ENCODE data around the gene SND1.

The SND1 gene

GRCh38 chr7:127874951-127875608, 223.1 kb downstream of the SND1 start:
- ATAC-seq = no peak

DNA sequence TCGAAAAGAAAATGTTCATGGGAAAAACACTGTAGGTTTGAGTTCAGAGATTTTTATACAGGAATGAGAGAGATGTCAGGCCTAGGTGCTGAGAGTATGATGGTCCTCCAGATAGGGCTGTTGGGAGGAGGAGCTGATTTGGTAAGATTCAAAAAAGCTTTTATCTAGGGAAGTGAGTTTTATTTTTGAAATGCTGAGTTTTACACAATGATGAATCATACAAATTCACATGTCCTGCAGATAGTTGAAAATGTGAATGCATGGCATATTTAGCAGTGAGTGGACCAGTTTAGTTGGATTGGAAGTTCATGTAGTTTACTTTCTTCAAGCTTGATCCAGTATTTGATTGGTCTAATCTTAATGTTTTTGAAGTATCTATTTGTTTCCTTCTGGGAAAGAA, 224.4 kb downstream of the SND1 start:
- no peak for ATAC-seq

- ATAC-seq = no peak
These were observed 226.0 kb downstream of the SND1 start for GRCh38 chr7:127877951-127878350.

GRCh38 chr7:127878791-127879190, 226.8 kb downstream of the SND1 start:
- no peak for ATAC-seq

GRCh38 chr7:127879436-127879835, 227.4 kb downstream of the SND1 start:
- ATAC-seq = no peak

DNA sequence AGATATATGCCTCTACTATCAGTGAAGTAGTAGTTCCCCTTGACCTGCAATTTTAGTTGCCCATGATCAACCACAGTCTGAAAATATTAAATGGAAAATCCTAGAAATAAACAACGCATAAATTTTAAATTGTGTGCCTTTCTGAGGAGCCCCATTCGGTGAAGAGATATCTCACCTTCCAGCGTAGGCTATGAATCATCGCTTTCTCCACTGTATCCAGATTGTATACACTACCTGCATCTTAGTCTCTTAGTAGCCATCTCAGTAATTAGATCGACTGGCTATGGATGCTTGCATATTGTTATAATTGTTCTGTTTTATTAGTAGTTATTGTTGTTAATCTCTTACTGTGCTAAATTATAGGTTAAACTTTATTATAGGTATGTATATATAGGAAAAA, 227.9 kb downstream of the SND1 start:
- ATAC-seq = no peak

GRCh38 chr7:127880454-127880853, 228.5 kb downstream of the SND1 start:
- no peak for ATAC-seq

GRCh38 chr7:127881564-127881963, 229.6 kb downstream of the SND1 start:
- no peak for ATAC-seq

DNA sequence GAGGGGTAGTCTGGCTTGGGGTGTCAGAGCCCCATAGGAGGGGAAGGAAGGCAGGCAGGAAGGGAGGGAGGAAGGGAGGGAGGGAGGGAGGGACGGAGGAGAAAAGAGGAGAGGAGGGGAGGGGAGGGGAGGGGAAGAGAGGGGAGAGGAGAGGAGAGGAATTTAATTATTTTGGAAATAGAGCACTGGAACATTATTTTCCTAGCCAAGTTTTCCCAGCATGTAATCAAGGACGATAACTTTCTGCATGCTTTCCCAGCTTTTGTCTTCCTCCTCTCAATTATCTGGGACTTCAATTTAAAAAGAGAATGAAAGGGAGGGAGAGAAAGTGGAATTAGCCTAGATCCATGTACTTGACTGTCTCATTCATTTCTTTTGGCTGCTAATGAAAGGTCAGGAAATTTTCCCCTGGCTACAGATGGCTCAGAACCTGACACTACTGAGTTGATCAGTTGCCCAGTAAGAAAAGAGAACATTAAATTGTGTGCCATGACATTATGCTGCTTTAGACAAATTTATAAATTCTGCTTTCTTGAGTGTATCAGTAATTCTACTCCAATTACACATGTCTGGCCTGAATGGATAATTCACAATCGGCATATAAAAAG, 230.4 kb downstream of the SND1 start:
- no peak for ATAC-seq

DNA sequence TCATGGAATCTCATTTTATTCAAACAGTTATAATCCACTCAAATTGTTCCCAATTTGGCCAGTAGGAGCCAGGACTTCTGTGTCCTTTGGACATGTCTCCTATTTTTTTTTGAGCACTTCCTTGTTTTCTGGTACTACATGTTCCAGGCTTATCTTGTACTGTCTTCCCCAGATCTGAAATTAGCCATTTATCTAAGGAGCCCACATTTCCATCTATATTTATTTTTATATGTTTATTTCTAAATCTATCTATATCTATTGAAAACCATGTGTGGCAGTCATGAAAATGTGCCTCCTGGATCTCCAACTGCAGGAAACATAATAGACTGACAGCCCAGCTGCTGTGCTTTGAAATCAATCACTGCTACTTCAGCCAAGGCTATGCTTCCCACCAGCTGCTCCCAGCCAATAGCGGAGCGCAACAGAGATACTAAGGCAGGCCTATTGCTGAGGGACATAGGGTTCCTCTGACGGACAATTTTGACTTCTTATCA, 232.1 kb downstream of the SND1 start:
- no peak for ATAC-seq

DNA sequence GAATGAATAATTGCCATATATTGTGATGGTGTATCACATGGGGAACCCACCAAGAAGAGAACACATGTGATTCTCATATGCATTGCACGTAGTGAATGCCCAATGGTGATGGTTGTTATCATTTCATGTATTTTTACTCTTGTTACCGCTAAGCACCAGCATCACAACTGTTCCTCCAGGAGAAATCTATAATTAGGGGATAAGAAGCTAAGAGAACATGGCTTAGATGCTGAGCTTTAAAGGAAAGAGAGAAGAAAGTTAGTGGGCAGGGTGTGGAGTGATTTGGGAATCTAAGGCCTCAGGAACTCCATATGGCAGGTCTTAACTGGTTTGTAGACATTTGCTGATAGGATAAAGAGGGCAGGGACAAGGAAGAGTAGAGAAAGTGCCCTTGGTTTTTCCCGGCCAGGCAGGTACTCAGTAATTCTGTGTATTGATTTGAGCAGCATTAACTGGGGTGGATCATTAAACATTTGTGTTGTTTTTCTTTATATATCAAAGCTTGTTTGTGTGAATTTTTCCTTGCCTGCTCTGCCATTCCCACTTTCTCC, 233.3 kb downstream of the SND1 start:
- no peak for ATAC-seq

- ATAC-seq = no peak
These were observed 233.8 kb downstream of the SND1 start for GRCh38 chr7:127885843-127886242.

- ATAC-seq = no peak
These were observed 234.3 kb downstream of the SND1 start for GRCh38 chr7:127886248-127886647.

- ATAC-seq = no peak
These were observed 235.1 kb downstream of the SND1 start for GRCh38 chr7:127887096-127887495.

- no peak for ATAC-seq
These were observed 235.6 kb downstream of the SND1 start for GRCh38 chr7:127887631-127888030.

DNA sequence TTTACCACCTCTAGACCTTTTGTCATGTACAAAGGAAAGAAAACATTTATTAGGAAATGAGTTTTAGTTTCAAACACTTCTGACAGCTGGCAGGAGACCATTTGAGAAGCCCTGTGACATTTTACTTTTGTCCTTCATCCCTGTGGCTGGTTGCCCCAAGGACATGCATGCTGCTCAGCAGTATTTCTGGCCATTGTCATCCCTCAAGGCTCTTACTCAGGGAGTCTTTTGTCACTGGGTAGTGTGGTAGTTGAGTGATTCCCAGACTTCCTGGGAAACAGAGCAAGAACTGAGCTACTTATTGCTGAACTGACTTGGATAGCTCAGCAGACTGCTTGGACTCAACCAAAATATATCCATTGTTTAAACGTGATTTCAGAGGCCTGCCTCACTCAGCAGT, 236.4 kb downstream of the SND1 start:
- ATAC-seq = no peak

GRCh38 chr7:127888825-127889224, 236.8 kb downstream of the SND1 start:
- ATAC-seq = no peak

DNA sequence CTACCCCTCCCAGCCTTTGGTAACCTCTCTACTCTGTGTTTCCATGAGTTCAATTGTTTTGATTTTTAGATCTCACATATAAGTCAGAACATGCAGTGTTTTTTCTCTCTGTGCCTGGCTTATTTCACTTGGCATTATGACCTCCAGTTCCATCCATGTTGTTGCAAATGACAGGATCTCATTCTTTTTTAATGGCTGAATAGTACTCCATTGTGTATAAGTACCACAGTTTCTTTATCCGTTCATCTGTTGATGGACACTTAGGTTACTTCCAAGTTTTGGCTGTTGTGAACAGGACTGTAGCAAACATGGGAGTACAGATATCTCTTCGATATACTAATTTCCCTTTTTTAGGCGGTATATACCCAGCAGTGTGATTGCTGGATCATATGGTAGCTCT, 237.7 kb downstream of the SND1 start:
- no peak for ATAC-seq

GRCh38 chr7:127890726-127891125, 238.7 kb downstream of the SND1 start:
- no peak for ATAC-seq

GRCh38 chr7:127891144-127891543, 239.2 kb downstream of the SND1 start:
- ATAC-seq = no peak

DNA sequence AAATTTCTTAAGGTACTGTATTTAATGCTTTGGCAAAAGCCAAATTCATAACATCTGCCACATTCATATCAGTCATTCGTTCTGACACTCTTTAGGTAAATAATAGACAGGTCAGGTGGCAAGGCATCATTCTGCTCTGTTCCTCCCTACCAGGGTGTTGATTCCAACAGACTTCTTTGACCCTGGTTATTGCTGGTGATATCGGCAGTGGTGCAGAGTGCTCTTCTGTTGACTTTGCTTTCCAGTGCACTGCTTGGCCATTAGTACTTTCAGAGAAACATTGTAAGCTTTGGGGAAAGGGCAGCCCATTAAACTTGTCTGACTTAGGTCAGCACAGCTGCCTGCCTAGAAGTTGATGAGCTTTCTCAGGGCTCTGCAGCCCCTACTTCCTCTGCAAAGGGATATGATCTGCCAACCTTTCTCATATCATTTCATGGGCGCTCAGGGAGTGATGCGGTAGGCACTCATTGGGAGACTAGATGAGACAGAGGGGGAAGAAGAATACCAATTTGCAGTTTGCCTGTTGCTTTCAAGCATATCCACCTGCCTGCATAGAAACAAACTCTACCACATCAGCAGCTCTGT, 240.0 kb downstream of the SND1 start:
- no peak for ATAC-seq

- no peak for ATAC-seq
These were observed 240.7 kb downstream of the SND1 start for GRCh38 chr7:127892488-127893314.

- no peak for ATAC-seq
These were observed 241.6 kb downstream of the SND1 start for GRCh38 chr7:127893547-127893946.
